GM12878 (cell line): ENCODE data around the gene NCL. TPM values are rescaled to one million over a fixed set of nuclear protein-coding genes. Genes with fewer than 3 reads are reported as not detected.

ENCODE experiments used
- BHLHE40 ChIP-seq, 2 experiments: fragments of 450-650 bp in 1 of 2; IDR thresholded peaks; 2 replicates each; pipeline ENCODE4 v1.6.1; 2011 to 2017; ENCODE audit warnings: low read depth in 2 of 2, borderline replicate concordance in 1 of 2, improper control_type of control experiment in 1 of 2, low read length in 1 of 2, mild to moderate bottlenecking in 1 of 2
- CTCF ChIP-seq, 3 experiments: IDR thresholded peaks in 2 of 3; conservative IDR thresholded peaks in 1 of 3; 2 replicates each; pipeline ENCODE4 v1.5.1; 2011; ENCODE audit warnings: low read depth in 3 of 3, low read length in 3 of 3, mild to moderate bottlenecking in 3 of 3, control low read depth in 2 of 3, moderate library complexity in 2 of 3, inconsistent platforms in 1 of 3, mixed read lengths in 1 of 3; ENCODE audit not compliant: control insufficient read depth in 2 of 3, insufficient read depth in 1 of 3; ENCODE audit errors: extremely low read depth in 1 of 3
- CUX1 ChIP-seq: IDR thresholded peaks from 2 replicates; pipeline ENCODE4 v1.6.1; 2012; ENCODE audit warnings: improper control_type of control experiment, low read depth, low read length; ENCODE audit not compliant: insufficient replicate concordance
- HCFC1 ChIP-seq: fragments of 150-350 bp; IDR thresholded peaks from 2 replicates; pipeline ENCODE4 v1.6.1; 2014; ENCODE audit warnings: low read length
- IKZF1 ChIP-seq: fragments of 450-650 bp; conservative IDR thresholded peaks from 2 replicates; pipeline ENCODE4 v1.6.1; 2017; ENCODE audit warnings: antibody characterized with exemption, mild to moderate bottlenecking
- MEF2B ChIP-seq: fragments of 450-650 bp; IDR thresholded peaks from 2 replicates; pipeline ENCODE4 v1.6.1; 2018; ENCODE audit warnings: mild to moderate bottlenecking, moderate library complexity; ENCODE audit not compliant: partially characterized antibody, poor library complexity, severe bottlenecking
- PAX5 ChIP-seq: IDR thresholded peaks from 2 replicates; pipeline ENCODE4 v1.6.1; 2011; ENCODE audit warnings: low read depth, low read length, borderline replicate concordance
- POLR2A ChIP-seq: IDR thresholded peaks from 2 replicates; pipeline ENCODE4 v1.6.1; 2011; ENCODE audit warnings: low read depth, mild to moderate bottlenecking, low read length
- POLR2AphosphoS5 ChIP-seq: IDR thresholded peaks from 2 replicates; pipeline ENCODE4 v1.6.1; 2011; ENCODE audit warnings: mild to moderate bottlenecking, low read length, inconsistent platforms
- SIN3A ChIP-seq: IDR thresholded peaks from 2 replicates; pipeline ENCODE4 v1.6.1; 2012; ENCODE audit warnings: low read depth, low read length, improper control_type of control experiment
- SMC3 ChIP-seq: IDR thresholded peaks from 2 replicates; pipeline ENCODE4 v1.6.1; 2011; ENCODE audit warnings: low read length, improper control_type of control experiment, borderline replicate concordance
- SP1 ChIP-seq: IDR thresholded peaks from one replicate; pipeline ENCODE4 v1.6.1; 2011; ENCODE audit warnings: low read depth, low read length
- TCF12 ChIP-seq: IDR thresholded peaks from 2 replicates; pipeline ENCODE4 v1.6.1; 2011; ENCODE audit warnings: low read depth, mild to moderate bottlenecking, low read length
- ZNF207 ChIP-seq: fragments of 450-650 bp; IDR thresholded peaks from 2 replicates; pipeline ENCODE4 v1.6.1; 2014; ENCODE audit warnings: antibody characterized with exemption, mild to moderate bottlenecking, borderline replicate concordance
- ZSCAN29 ChIP-seq: fragments of 450-650 bp; IDR thresholded peaks from 2 replicates; pipeline ENCODE4 v1.6.1; 2017; ENCODE audit warnings: mild to moderate bottlenecking, moderate library complexity
- ZZZ3 ChIP-seq: IDR thresholded peaks from 2 replicates; pipeline ENCODE4 v1.6.1; 2011; ENCODE audit warnings: low read depth; ENCODE audit not compliant: control insufficient read depth, insufficient read length
- polyA plus RNA-seq, 11 experiments: library from polyadenylated mRNA; depleted of rRNA in 4 of 11; unstranded in 6 of 11; stranded (reverse) in 5 of 11; fragments of >200 nt; fragmentation: Nextera tagmentation in 4 of 11; fragmentation: Illumina TruSeq in 1 of 11; extraction: Ambion mirVana in 4 of 11; extraction: Trizol in 1 of 11; gene quantifications; 1 replicate in 1 of 11; 2 replicates in 10 of 11; pipeline versions ENCODE4 v1.2.1 to v1.2.3, GENCODE V29; 2011 to 2016; ENCODE audit warnings: inconsistent platforms in 2 of 11, missing spikeins in 2 of 11, low read depth in 1 of 11
- total RNA-seq, 4 experiments: library from RNA; depleted of rRNA in 3 of 4; stranded (reverse); fragments of >200 nt in 3 of 4; fragmentation: Illumina TruSeq in 1 of 4; extraction: Trizol in 1 of 4; gene quantifications; 2 replicates each; pipeline versions ENCODE4 v1.2.1 to v1.2.3, GENCODE V29; 2013 to 2021
- TF ChIP-seq, protein P1 (sequence below): fragments of 450-650 bp; IDR thresholded peaks from 2 replicates; pipeline ENCODE4 v1.6.1; 2017; ENCODE audit warnings: mild to moderate bottlenecking

The NCL gene
- total and polyA plus RNA-seq, 10 of the 15 experiments (the other 5 are each of a cell fraction or from before 2014, with no cell fraction given) = 123 to 1,207 (median 529) TPM

DNA sequence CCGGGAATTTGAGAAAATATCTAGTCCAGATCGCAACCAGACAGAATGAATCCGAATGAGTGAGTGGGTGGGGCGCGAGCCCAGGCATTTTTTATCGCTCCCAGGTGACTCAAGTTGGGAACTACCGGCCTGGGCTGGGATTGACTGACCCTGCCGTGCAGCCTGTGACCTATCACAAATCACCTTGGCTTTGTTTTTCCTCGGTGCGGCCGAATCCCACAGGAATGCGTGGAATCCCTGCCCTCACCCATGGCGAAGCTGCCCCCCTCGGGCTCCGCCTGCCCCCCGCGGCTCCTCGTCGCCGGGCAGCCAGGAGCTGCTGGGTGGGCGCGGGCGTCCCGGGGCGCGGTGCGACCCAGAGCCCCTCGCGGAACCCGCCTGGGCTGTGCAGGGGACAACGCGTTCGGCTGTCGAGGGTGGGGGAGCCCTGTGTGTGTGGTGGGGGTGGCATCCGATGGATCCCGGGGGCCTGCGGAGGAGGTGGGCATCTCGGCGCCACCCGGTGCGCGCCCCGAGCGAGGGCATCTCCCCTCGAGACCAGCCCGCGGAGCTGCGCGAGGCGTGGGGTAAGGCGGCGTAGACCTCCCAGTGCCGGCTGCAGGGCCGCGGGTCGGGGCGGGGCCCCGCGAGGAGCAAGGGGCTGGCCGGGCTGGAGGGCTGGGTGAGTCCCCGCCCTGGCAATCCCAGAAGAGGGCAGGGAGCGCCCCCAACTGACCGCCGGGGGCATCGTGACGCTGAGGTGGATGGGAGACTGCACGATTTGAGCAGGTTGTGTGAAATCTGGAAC lies 52.3 kb downstream of the NCL start (continued):
- TF ChIP-seq HCFC1 (0 out of 2 replicates have a peak, but pooled peaks have one; percentile 20), ZSCAN29 (no peak), CTCF (IDR thresholded peaks at IDR 0.05 in 2 of 3, conservative IDR thresholded peaks at IDR 0.05 in 1 of 3; ENCODE audit: control insufficient read depth in 2 of 3, extremely low read depth in 1 of 3, insufficient read depth in 1 of 3, low read depth in 3 of 3, low read length in 3 of 3) (peak; percentile 72 to 95 (median 94)), PAX5 (no peak), SIN3A (no peak), SP1 (no peak), IKZF1 (0 out of 2 replicates have a peak, but pooled peaks have one; percentile 46), ZNF207 (no peak), TCF12 (0 out of 2 replicates have a peak, but pooled peaks have one; percentile 8), POLR2AphosphoS5 (no peak), MEF2B (peak; percentile 20), POLR2A (no peak), BHLHE40 (IDR thresholded peaks at IDR 0.05; ENCODE audit: borderline replicate concordance in 1 of 2, low read depth in 2 of 2, low read length in 1 of 2) (peak; percentile 13 to 46; a peak in 1 of 4 replicates), ZZZ3 (no peak), SMC3 (peak; percentile 54), CUX1 (no peak)
- TF ChIP-seq, protein P1, sequence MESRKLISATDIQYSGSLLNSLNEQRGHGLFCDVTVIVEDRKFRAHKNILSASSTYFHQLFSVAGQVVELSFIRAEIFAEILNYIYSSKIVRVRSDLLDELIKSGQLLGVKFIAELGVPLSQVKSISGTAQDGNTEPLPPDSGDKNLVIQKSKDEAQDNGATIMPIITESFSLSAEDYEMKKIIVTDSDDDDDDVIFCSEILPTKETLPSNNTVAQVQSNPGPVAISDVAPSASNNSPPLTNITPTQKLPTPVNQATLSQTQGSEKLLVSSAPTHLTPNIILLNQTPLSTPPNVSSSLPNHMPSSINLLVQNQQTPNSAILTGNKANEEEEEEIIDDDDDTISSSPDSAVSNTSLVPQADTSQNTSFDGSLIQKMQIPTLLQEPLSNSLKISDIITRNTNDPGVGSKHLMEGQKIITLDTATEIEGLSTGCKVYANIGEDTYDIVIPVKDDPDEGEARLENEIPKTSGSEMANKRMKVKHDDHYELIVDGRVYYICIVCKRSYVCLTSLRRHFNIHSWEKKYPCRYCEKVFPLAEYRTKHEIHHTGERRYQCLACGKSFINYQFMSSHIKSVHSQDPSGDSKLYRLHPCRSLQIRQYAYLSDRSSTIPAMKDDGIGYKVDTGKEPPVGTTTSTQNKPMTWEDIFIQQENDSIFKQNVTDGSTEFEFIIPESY = no peak
